H54 (cell line): Measurements from ENCODE around the gene CYREN.

Experiments
- DNase-seq: peaks from one replicate; pipeline ENCODE4 v3.0.0; 2011; ENCODE audit warnings: low spot score, mixed read lengths; ENCODE audit not compliant: insufficient read length
- FAIRE-seq: peaks from 3 replicates; lab custom pipeline; 2011; peaks lifted over from hg19 to GRCh38; lab: Jason Lieb, UNC
- POLR2A ChIP-seq: IDR thresholded peaks from 2 replicates; pipeline ENCODE4 v1.6.1; 2011; ENCODE audit warnings: low read depth, mild to moderate bottlenecking, low read length

CYREN gene

GRCh38 chr7:135162382-135163001 lies 8.0 kb downstream of the CYREN start:
- FAIRE-seq: no peak
- TF ChIP-seq POLR2A: no peak
- no peak for DNase-seq

GRCh38 chr7:135161669-135162068 lies 8.8 kb downstream of the CYREN start:
- FAIRE-seq (no peak), DNase-seq (no peak)
- no peak for TF ChIP-seq POLR2A

- no peak for FAIRE-seq
- no peak for DNase-seq
These were observed 9.5 kb downstream of the CYREN start for GRCh38 chr7:135160858-135161653.

GRCh38 chr7:135160098-135160857 lies 10.2 kb downstream of the CYREN start:
- TF ChIP-seq POLR2A: no peak
- FAIRE-seq: no peak
- DNase-seq: no peak

More at GRCh38 chr7:135160858-135161653, 9.5 kb downstream of the CYREN start:
- no peak for TF ChIP-seq POLR2A

GRCh38 chr7:135159359-135160085 lies 11.0 kb downstream of the CYREN start:
- FAIRE-seq (no peak), DNase-seq (no peak)

GRCh38 chr7:135158874-135159273 lies 11.6 kb downstream of the CYREN start:
- FAIRE-seq: no peak
- TF ChIP-seq POLR2A: no peak
- DNase-seq: no peak

More at GRCh38 chr7:135159359-135160085, 11.0 kb downstream of the CYREN start:
- no peak for TF ChIP-seq POLR2A

GRCh38 chr7:135158141-135158655 lies 12.3 kb downstream of the CYREN start:
- no peak for FAIRE-seq
- no peak for DNase-seq
- no peak for TF ChIP-seq POLR2A

- no peak for DNase-seq
- no peak for FAIRE-seq
These were observed 14.2 kb downstream of the CYREN start for GRCh38 chr7:135156290-135156689.

GRCh38 chr7:135154734-135155133 lies 15.8 kb downstream of the CYREN start:
- FAIRE-seq (no peak), DNase-seq (no peak)
- TF ChIP-seq POLR2A: no peak

More at GRCh38 chr7:135156290-135156689, 14.2 kb downstream of the CYREN start:
- no peak for TF ChIP-seq POLR2A

- FAIRE-seq (no peak), DNase-seq (no peak)
- no peak for TF ChIP-seq POLR2A
These were observed 18.1 kb downstream of the CYREN start for GRCh38 chr7:135152442-135152841.

- DNase-seq (no peak), FAIRE-seq (no peak)
- TF ChIP-seq POLR2A: no peak
These were observed 19.0 kb downstream of the CYREN start for GRCh38 chr7:135151533-135151932.

- DNase-seq (no peak), FAIRE-seq (no peak)
- TF ChIP-seq POLR2A: no peak
These were observed 19.4 kb downstream of the CYREN start for GRCh38 chr7:135151132-135151531.
